GM23248 (cell line): ENCODE measurements around the gene HSPG2.

Source experiments
- EZH2 ChIP-seq: fragments of 200-600 bp; sonication (generic); IDR thresholded peaks from 2 replicates; pipeline ENCODE4 v1.6.1; 2018; ENCODE audit warnings: antibody characterized with exemption, mild to moderate bottlenecking; ENCODE audit not compliant: insufficient read depth, poor library complexity, severe bottlenecking
- EZH2phosphoT487 ChIP-seq: fragments of 200-600 bp; sonication (generic); IDR thresholded peaks from 2 replicates; pipeline ENCODE4 v1.6.1; 2018; ENCODE audit warnings: antibody characterized with exemption, moderate library complexity, mild to moderate bottlenecking, low read depth; ENCODE audit not compliant: insufficient read depth

DNA sequence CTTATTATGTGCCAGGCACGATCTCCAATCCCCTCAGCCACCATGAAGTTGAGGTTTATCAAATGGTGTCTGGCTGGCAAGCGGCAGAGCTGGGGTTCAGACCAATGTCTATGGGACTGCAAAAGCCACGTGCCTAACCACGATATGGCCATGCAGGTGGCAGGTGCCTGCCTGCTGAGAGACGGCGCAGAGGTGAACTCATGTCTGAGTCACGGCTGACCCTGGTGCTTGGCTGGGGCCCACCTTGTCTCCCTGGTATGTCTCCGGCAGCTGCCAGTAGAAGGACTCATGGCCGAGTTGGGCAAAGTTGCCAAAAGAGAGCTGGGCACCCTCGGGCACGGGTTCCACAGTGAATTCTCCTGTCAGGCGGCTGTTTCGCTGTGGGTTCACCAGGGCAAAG is 65.2 kb downstream of the HSPG2 start:
- TF ChIP-seq EZH2phosphoT487 (no peak), EZH2 (no peak)
